ENCODE measurements around the gene NPFFR2.

DNA sequence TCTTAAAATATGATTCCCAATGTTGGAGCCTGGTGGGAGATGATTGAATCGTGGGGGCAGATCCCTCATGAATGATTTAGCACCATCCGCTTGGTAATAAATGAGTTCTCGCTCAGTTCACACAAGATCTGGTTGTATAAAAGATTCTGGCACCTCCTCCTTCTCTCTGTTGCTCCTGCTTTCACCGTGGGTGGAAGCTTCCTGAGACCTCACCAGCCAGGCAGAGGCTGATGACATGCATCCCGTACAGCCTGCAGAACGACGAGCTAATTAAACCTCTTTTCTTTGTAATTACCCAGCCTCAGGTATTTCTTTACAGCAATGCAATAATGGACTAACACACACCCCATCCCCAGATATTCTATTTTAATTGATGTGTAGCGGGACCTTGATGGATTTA, 162.2 kb downstream of the NPFFR2 start:
- TF ChIP-seq, protein P1, sequence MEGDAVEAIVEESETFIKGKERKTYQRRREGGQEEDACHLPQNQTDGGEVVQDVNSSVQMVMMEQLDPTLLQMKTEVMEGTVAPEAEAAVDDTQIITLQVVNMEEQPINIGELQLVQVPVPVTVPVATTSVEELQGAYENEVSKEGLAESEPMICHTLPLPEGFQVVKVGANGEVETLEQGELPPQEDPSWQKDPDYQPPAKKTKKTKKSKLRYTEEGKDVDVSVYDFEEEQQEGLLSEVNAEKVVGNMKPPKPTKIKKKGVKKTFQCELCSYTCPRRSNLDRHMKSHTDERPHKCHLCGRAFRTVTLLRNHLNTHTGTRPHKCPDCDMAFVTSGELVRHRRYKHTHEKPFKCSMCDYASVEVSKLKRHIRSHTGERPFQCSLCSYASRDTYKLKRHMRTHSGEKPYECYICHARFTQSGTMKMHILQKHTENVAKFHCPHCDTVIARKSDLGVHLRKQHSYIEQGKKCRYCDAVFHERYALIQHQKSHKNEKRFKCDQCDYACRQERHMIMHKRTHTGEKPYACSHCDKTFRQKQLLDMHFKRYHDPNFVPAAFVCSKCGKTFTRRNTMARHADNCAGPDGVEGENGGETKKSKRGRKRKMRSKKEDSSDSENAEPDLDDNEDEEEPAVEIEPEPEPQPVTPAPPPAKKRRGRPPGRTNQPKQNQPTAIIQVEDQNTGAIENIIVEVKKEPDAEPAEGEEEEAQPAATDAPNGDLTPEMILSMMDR (conservative IDR thresholded peaks at IDR 0.05; ENCODE audit: low read length): no peak
- TF ChIP-seq EZH2phosphoT487 (IDR thresholded peaks at IDR 0.05; ENCODE audit: borderline replicate concordance): no peak
